Neural progenitor cell (in vitro differentiated cells): ENCODE measurements around the gene ANKRD23. TPM values are rescaled to one million over a fixed set of nuclear protein-coding genes. Genes with fewer than 3 reads are reported as not detected.
"Not testable (repeated sequence)": the region's sequence is repeated elsewhere in the genome, so short reads cannot be mapped to it uniquely, and the experiment has no call there.

Source experiments
- DNase-seq: peaks from one replicate; pipeline ENCODE4 v3.0.0-alpha.2; 2016; ENCODE audit warnings: low spot score
- H2AFZ ChIP-seq: fragments of 200-600 bp; sonication (generic); replicated peaks from 2 replicates; pipeline ENCODE4 v1.6.1; 2016; ENCODE audit warnings: antibody characterized with exemption
- H3F3A ChIP-seq: fragments of 200-600 bp; sonication (generic); 2 replicates; pipeline ENCODE4 v1.6.1; 2016; ENCODE audit warnings: antibody characterized with exemption, low read depth
- H3K27ac ChIP-seq: fragments of 200-600 bp; sonication (generic); 2 replicates; pipeline ENCODE4 v1.5.1; 2016; ENCODE audit warnings: mild to moderate bottlenecking
- H3K27me3 ChIP-seq: fragments of 200-600 bp; sonication (generic); 2 replicates; pipeline ENCODE4 v1.6.1; 2016; ENCODE audit warnings: mild to moderate bottlenecking, moderate library complexity
- H3K36me3 ChIP-seq: fragments of 200-600 bp; sonication (generic); 2 replicates; pipeline ENCODE4 v1.5.1; 2016
- H3K4me1 ChIP-seq: fragments of 200-600 bp; sonication (generic); 2 replicates; pipeline ENCODE4 v1.6.1; 2016; ENCODE audit warnings: mixed run types
- H3K4me2 ChIP-seq: fragments of 200-600 bp; sonication (generic); 2 replicates; pipeline ENCODE4 v1.6.1; 2016
- H3K4me3 ChIP-seq: fragments of 200-600 bp; sonication (generic); 2 replicates; pipeline ENCODE4 v1.5.1; 2016
- H3K79me2 ChIP-seq: fragments of 200-600 bp; sonication (generic); 2 replicates; pipeline ENCODE4 v1.6.1; 2016; ENCODE audit warnings: low read depth
- H3K9ac ChIP-seq: fragments of 200-600 bp; sonication (generic); 2 replicates; pipeline ENCODE4 v1.6.1; 2016
- H3K9me3 ChIP-seq: fragments of 200-600 bp; sonication (generic); 2 replicates; pipeline ENCODE4 v1.5.1; 2016; ENCODE audit warnings: low read depth
- H4K20me1 ChIP-seq: fragments of 200-600 bp; sonication (generic); 2 replicates; pipeline ENCODE4 v1.6.1; 2016; ENCODE audit warnings: low read depth
- H3K27ac Mint-ChIP-seq: 3 replicates; pipeline ENCODE4 v1.8.0; 2021; ENCODE audit warnings: mixed read lengths
- H3K27me3 Mint-ChIP-seq: 2 replicates; pipeline ENCODE4 v1.8.0; 2022; ENCODE audit warnings: low read depth, mild to moderate bottlenecking, inconsistent platforms, moderate library complexity, mixed read lengths; ENCODE audit not compliant: insufficient read depth
- H3K36me3 Mint-ChIP-seq: 3 replicates; pipeline ENCODE4 v1.8.0; 2021; ENCODE audit warnings: mixed read lengths
- H3K4me1 Mint-ChIP-seq: 3 replicates; pipeline ENCODE4 v1.8.0; 2021; ENCODE audit warnings: mixed read lengths
- H3K4me3 Mint-ChIP-seq: 3 replicates; pipeline ENCODE4 v1.8.0; 2021; ENCODE audit warnings: mild to moderate bottlenecking, moderate library complexity, mixed read lengths
- H3K9me3 Mint-ChIP-seq: 3 replicates; pipeline ENCODE4 v1.8.0; 2020; ENCODE audit warnings: mixed read lengths
- CTCF ChIP-seq: fragments of 200-600 bp; sonication (generic); IDR thresholded peaks from 2 replicates; pipeline ENCODE4 v1.5.1; 2017; ENCODE audit warnings: antibody characterized with exemption, mild to moderate bottlenecking
- EZH2 ChIP-seq: fragments of 200-600 bp; sonication (generic); IDR thresholded peaks from 2 replicates; pipeline ENCODE4 v1.6.1; 2017; ENCODE audit warnings: antibody characterized with exemption, mild to moderate bottlenecking, moderate library complexity
- EZH2phosphoT487 ChIP-seq: fragments of 200-600 bp; sonication (generic); IDR thresholded peaks from 2 replicates; pipeline ENCODE4 v1.6.1; 2017; ENCODE audit warnings: antibody characterized with exemption
- total RNA-seq: library from RNA; depleted of rRNA; stranded (reverse); fragments of >200 nt; gene quantifications from 2 replicates; pipeline ENCODE4 v1.2.3, GENCODE V29; 2015; ENCODE audit warnings: low replicate concordance

ANKRD23 gene
- total RNA-seq, 1 donor from 2014 or later = 10.8 TPM

- H3K27me3 Mint-ChIP-seq = peaks cover 3% of the 10 kb centered on the region
- H3K4me1 Mint-ChIP-seq = peaks cover 2% of the 10 kb centered on the region
- no peak overlapping the region for H3K4me3 ChIP-seq
- peaks cover 3% of the 10 kb centered on the region for H3K36me3 ChIP-seq
- peaks cover 12% of the 10 kb centered on the region for H4K20me1 ChIP-seq
- no peak for TF ChIP-seq EZH2phosphoT487
- no peak for TF ChIP-seq CTCF
- TF ChIP-seq EZH2 = no peak
- no peak overlapping the region for H3K4me3 Mint-ChIP-seq
- peaks cover 16% of the 10 kb centered on the region for H3F3A ChIP-seq
- no peaks in the 10 kb centered on the region for H3K9me3 ChIP-seq
- no peak for DNase-seq
- H3K9ac ChIP-seq = no peak overlapping the region
- no peak overlapping the region for H3K4me2 ChIP-seq
- no peak overlapping the region for H2AFZ ChIP-seq
- H3K27ac Mint-ChIP-seq = no peak overlapping the region
- H3K36me3 Mint-ChIP-seq = peaks cover 3% of the 10 kb centered on the region
- H3K79me2 ChIP-seq = no peaks in the 10 kb centered on the region
- no peaks in the 10 kb centered on the region for H3K27me3 ChIP-seq
- H3K9me3 Mint-ChIP-seq = no peaks in the 10 kb centered on the region
- H3K4me1 ChIP-seq = no peaks in the 10 kb centered on the region
- no peak overlapping the region for H3K27ac ChIP-seq
These were observed 44.8 kb downstream of the ANKRD23 start for GRCh38 chr2:96798733-96799622.

DNA sequence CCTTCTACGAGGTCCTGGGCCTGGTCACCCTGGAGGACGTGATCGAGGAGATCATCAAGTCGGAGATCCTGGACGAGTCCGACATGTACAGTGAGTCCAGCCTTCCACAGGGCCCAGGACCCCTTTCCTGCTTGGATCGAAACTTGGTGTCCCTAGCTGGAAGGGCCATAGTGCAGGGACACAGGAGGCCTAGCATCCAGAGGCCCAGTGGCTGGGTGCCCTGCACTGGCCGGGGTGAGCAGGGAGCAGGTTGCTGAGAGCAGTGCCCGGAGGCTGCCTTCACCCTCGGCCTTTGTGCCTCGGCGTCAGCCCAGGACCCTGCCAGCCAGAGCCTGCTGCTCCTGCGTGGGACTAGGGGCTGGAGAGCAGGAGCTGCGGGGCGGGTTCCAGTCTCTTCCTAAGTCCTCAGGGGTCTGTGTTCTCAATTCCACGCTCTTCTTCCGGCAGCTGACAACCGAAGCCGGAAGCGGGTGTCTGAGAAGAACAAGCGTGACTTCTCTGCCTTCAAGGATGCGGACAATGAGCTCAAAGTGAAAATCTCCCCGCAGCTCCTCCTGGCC is 46.7 kb downstream of the ANKRD23 start:
- peaks cover 3% of the 10 kb centered on the region for H3K36me3 ChIP-seq
- no peak overlapping the region for H3K4me2 ChIP-seq
- no peak overlapping the region for H3K27ac ChIP-seq
- peaks cover 15% of the 10 kb centered on the region for H3F3A ChIP-seq
- no peak overlapping the region for H2AFZ ChIP-seq
- H3K79me2 ChIP-seq = no peaks in the 10 kb centered on the region
- Mint-ChIP-seq H3K4me3 (no peak overlapping the region), H3K36me3 (peaks cover 3% of the 10 kb centered on the region), H3K27ac (peak overlapping the region; percentile 66), H3K9me3 (no peaks in the 10 kb centered on the region), H3K27me3 (peaks cover 3% of the 10 kb centered on the region), H3K4me1 (peaks cover 8% of the 10 kb centered on the region)
- no peaks in the 10 kb centered on the region for H3K27me3 ChIP-seq
- no peak for DNase-seq
- no peak overlapping the region for H3K4me3 ChIP-seq
- H3K9ac ChIP-seq = no peak overlapping the region
- peaks cover 19% of the 10 kb centered on the region for H4K20me1 ChIP-seq
- H3K9me3 ChIP-seq = no peaks in the 10 kb centered on the region
- no peaks in the 10 kb centered on the region for H3K4me1 ChIP-seq
- TF ChIP-seq EZH2phosphoT487 (no peak), EZH2 (no peak), CTCF (no peak)

GRCh38 chr2:96796497-96796896 is 47.3 kb downstream of the ANKRD23 start:
- H2AFZ ChIP-seq, H3K27ac ChIP-seq, H3K4me3 ChIP-seq, H3K36me3 Mint-ChIP-seq, H3K27ac Mint-ChIP-seq, H3K9ac ChIP-seq, H3K4me1 Mint-ChIP-seq, H3K9me3 Mint-ChIP-seq, H3K27me3 ChIP-seq, H3K36me3 ChIP-seq, H3K79me2 ChIP-seq, H3K9me3 ChIP-seq, H3K4me2 ChIP-seq, H3K4me3 Mint-ChIP-seq, H3K4me1 ChIP-seq, H3F3A ChIP-seq, H3K27me3 Mint-ChIP-seq, DNase-seq: not testable (repeated sequence)
- peaks cover 16% of the 10 kb centered on the region for H4K20me1 ChIP-seq

- H3K27me3 Mint-ChIP-seq = peaks cover 3% of the 10 kb centered on the region
- TF ChIP-seq EZH2phosphoT487 = no peak
- TF ChIP-seq CTCF = no peak
- no peak for TF ChIP-seq EZH2
- no peak overlapping the region for H2AFZ ChIP-seq
- no peak overlapping the region for H3K27ac ChIP-seq
- H3F3A ChIP-seq = no peaks in the 10 kb centered on the region
- peaks cover 13% of the 10 kb centered on the region for H4K20me1 ChIP-seq
- peaks cover 3% of the 10 kb centered on the region for H3K36me3 Mint-ChIP-seq
- no peaks in the 10 kb centered on the region for H3K4me1 ChIP-seq
- H3K9ac ChIP-seq = no peak overlapping the region
- H3K79me2 ChIP-seq = no peaks in the 10 kb centered on the region
- no peaks in the 10 kb centered on the region for H3K27me3 ChIP-seq
- no peaks in the 10 kb centered on the region for H3K9me3 ChIP-seq
- H3K4me3 ChIP-seq = no peak overlapping the region
- H3K4me1 Mint-ChIP-seq = peaks cover 8% of the 10 kb centered on the region
- H3K4me2 ChIP-seq = no peak overlapping the region
- no peaks in the 10 kb centered on the region for H3K36me3 ChIP-seq
- DNase-seq = no peak
- no peaks in the 10 kb centered on the region for H3K9me3 Mint-ChIP-seq
- no peak overlapping the region for H3K27ac Mint-ChIP-seq
- H3K4me3 Mint-ChIP-seq = no peak overlapping the region
These were observed 48.7 kb downstream of the ANKRD23 start for GRCh38 chr2:96795076-96795475.
